Ovary (tissue), 3 donors: ENCODE results near the gene DYRK3.

ENCODE experiments used
- EP300 ChIP-seq: sonication (generic); formaldehyde crosslinking; IDR thresholded peaks from one replicate; pipeline ENCODE4 v1.6.1; 2017; ENCODE audit warnings: antibody characterized with exemption
- POLR2A ChIP-seq: fragments of 450-650 bp; IDR thresholded peaks from one replicate; pipeline ENCODE4 v1.6.1; 2017; ENCODE audit warnings: antibody characterized with exemption, mild to moderate bottlenecking, moderate library complexity
- TF ChIP-seq, protein P1 (sequence below), 3 donors: fragments of 450-650 bp in 2 of 3; fragments of 200-600 bp in 1 of 3; IDR thresholded peaks; one replicate each; pipeline versions ENCODE4 v1.5.1 to v1.8.0; 2016 to 2022; ENCODE audit warnings: antibody characterized with exemption in 3 of 3, mild to moderate bottlenecking in 1 of 3
- donor health status: DM: no; HTN: no; CAD: no.

DNA sequence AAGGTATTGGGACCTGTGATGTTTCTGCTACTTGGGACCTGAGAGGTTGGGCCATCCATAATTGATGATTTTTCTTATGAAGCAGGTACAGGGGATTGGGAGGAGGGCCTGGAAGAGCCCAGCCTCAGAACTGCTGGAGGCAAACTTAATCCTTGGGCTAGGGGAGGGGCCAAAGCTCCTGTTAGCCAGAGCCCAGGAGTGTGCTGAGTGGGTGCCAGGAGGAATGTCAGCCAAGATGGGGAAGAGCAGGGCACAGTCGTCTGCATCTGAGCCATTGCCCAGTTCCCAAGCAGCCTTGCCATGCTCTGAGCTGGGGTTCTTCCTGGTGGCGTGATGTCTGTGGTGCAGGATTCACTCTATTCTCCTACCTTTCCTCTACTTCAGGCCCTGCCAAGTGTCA lies 55.2 kb downstream of the DYRK3 start:
- TF ChIP-seq, protein P1, sequence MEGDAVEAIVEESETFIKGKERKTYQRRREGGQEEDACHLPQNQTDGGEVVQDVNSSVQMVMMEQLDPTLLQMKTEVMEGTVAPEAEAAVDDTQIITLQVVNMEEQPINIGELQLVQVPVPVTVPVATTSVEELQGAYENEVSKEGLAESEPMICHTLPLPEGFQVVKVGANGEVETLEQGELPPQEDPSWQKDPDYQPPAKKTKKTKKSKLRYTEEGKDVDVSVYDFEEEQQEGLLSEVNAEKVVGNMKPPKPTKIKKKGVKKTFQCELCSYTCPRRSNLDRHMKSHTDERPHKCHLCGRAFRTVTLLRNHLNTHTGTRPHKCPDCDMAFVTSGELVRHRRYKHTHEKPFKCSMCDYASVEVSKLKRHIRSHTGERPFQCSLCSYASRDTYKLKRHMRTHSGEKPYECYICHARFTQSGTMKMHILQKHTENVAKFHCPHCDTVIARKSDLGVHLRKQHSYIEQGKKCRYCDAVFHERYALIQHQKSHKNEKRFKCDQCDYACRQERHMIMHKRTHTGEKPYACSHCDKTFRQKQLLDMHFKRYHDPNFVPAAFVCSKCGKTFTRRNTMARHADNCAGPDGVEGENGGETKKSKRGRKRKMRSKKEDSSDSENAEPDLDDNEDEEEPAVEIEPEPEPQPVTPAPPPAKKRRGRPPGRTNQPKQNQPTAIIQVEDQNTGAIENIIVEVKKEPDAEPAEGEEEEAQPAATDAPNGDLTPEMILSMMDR (IDR thresholded peaks at IDR 0.05) = no peak
- TF ChIP-seq POLR2A (no peak), EP300 (no peak)
